ENCODE data around the gene CABLES2.

The CABLES2 gene

GRCh38 chr20:62396367-62397239 lies 10.5 kb downstream of the CABLES2 start:
- TF ChIP-seq, protein P1, sequence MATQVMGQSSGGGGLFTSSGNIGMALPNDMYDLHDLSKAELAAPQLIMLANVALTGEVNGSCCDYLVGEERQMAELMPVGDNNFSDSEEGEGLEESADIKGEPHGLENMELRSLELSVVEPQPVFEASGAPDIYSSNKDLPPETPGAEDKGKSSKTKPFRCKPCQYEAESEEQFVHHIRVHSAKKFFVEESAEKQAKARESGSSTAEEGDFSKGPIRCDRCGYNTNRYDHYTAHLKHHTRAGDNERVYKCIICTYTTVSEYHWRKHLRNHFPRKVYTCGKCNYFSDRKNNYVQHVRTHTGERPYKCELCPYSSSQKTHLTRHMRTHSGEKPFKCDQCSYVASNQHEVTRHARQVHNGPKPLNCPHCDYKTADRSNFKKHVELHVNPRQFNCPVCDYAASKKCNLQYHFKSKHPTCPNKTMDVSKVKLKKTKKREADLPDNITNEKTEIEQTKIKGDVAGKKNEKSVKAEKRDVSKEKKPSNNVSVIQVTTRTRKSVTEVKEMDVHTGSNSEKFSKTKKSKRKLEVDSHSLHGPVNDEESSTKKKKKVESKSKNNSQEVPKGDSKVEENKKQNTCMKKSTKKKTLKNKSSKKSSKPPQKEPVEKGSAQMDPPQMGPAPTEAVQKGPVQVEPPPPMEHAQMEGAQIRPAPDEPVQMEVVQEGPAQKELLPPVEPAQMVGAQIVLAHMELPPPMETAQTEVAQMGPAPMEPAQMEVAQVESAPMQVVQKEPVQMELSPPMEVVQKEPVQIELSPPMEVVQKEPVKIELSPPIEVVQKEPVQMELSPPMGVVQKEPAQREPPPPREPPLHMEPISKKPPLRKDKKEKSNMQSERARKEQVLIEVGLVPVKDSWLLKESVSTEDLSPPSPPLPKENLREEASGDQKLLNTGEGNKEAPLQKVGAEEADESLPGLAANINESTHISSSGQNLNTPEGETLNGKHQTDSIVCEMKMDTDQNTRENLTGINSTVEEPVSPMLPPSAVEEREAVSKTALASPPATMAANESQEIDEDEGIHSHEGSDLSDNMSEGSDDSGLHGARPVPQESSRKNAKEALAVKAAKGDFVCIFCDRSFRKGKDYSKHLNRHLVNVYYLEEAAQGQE (IDR thresholded peaks at IDR 0.05; ENCODE audit: low read depth): no peak
- TF ChIP-seq USF1 (IDR thresholded peaks at IDR 0.05) (no peak), TAF1 (IDR thresholded peaks at IDR 0.05; ENCODE audit: low read depth) (no peak), EGR1 (IDR thresholded peaks at IDR 0.05) (no peak), TCF12 (IDR thresholded peaks at IDR 0.05; ENCODE audit: low read depth) (no peak), YY1 (IDR thresholded peaks at IDR 0.05; ENCODE audit: low read depth) (no peak), NFIC (IDR thresholded peaks at IDR 0.05) (no peak), CEBPB (IDR thresholded peaks at IDR 0.05) (no peak), CREB1 (IDR thresholded peaks at IDR 0.05; ENCODE audit: low read depth) (no peak), FOXM1 (IDR thresholded peaks at IDR 0.05; ENCODE audit: borderline replicate concordance, low read depth) (no peak), EP300 (IDR thresholded peaks at IDR 0.05; ENCODE audit: borderline replicate concordance) (no peak), TEAD4 (IDR thresholded peaks at IDR 0.05) (no peak)

GRCh38 chr20:62395311-62396242 lies 11.5 kb downstream of the CABLES2 start:
- TF ChIP-seq TCF12 (IDR thresholded peaks at IDR 0.05; ENCODE audit: low read depth) (no peak), EGR1 (IDR thresholded peaks at IDR 0.05) (no peak), YY1 (IDR thresholded peaks at IDR 0.05; ENCODE audit: low read depth) (no peak), RAD21 (IDR thresholded peaks at IDR 0.05; ENCODE audit: low read depth) (no peak), TEAD4 (IDR thresholded peaks at IDR 0.05) (no peak), USF1 (IDR thresholded peaks at IDR 0.05) (no peak)

DNA sequence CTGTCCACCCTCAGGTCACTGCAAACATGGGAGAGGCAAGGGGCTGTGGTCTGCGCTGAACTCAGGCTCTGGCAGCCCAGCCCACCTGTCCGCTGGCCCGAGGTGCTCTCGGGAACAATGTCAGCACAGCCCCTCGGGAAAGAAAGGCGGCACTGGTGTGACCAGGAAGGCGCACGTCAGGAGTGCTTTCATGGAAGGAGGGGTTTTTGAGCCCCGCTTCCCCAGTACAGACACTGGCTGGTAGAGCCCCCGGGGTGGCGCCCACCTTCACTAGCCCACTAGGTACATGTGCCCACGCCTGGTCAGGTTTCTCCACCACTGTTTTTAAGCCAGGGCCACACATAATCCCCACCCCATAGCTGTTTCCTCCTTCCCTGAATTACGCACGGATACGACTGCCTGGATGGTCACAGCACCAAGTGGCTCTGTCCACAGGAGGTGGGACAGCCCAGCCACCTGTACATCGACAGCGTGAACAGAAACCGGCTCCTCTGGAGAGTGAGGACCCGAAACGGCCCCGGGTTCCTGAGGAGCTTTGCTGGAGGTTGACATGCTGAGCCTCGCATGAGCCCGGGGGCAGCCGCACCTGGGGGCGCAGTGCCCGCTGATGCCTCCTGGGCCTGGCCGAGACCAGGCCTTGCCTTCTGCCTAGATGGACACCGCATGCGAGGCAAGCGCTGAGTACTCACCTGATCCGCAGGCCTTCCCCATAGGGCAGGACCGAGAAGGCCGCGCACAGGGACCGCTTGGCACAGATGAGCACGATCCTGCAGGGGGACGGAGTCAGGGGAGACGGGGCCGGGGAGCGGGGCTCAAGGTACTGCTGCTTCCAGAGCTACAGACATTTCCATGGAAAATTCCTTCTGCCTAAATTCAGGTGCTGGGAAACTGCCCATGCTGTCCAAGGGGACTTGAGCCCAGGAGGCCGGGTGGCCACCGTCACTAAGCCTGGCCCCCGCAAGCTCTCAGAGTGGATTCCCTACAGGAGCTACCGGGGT lies 12.5 kb downstream of the CABLES2 start:
- TF ChIP-seq MAX (IDR thresholded peaks at IDR 0.05) (no peak), YY1 (IDR thresholded peaks at IDR 0.05; ENCODE audit: low read depth) (no peak)

GRCh38 chr20:62393830-62394229 lies 13.3 kb downstream of the CABLES2 start:
- no peak for TF ChIP-seq CREB1 (IDR thresholded peaks at IDR 0.05; ENCODE audit: low read depth)
- no peak for TF ChIP-seq ZBTB7A (IDR thresholded peaks at IDR 0.05; ENCODE audit: low read depth)
- TF ChIP-seq YY1 (IDR thresholded peaks at IDR 0.05; ENCODE audit: low read depth): no peak

- TF ChIP-seq USF1 (IDR thresholded peaks at IDR 0.05) (no peak), FOXM1 (IDR thresholded peaks at IDR 0.05; ENCODE audit: borderline replicate concordance, low read depth) (no peak), YY1 (IDR thresholded peaks at IDR 0.05; ENCODE audit: low read depth) (no peak), CREB1 (IDR thresholded peaks at IDR 0.05; ENCODE audit: low read depth) (no peak), EGR1 (IDR thresholded peaks at IDR 0.05) (no peak), EP300 (IDR thresholded peaks at IDR 0.05; ENCODE audit: borderline replicate concordance) (no peak)
These were observed 13.8 kb downstream of the CABLES2 start for GRCh38 chr20:62393335-62393665.

- TF ChIP-seq CREB1 (IDR thresholded peaks at IDR 0.05; ENCODE audit: low read depth) (no peak), RAD21 (IDR thresholded peaks at IDR 0.05; ENCODE audit: low read depth) (no peak), CEBPB (IDR thresholded peaks at IDR 0.05) (no peak), EP300 (IDR thresholded peaks at IDR 0.05; ENCODE audit: borderline replicate concordance) (no peak), ZBTB7A (IDR thresholded peaks at IDR 0.05; ENCODE audit: low read depth) (no peak), TEAD4 (IDR thresholded peaks at IDR 0.05) (no peak), MAX (IDR thresholded peaks at IDR 0.05) (no peak)
These were observed 14.3 kb downstream of the CABLES2 start for GRCh38 chr20:62392621-62393334.
